Osteocyte (in vitro differentiated cells): ENCODE measurements around the gene PTGR1. TPM values are rescaled to one million over a fixed set of nuclear protein-coding genes. Genes with fewer than 3 reads are reported as not detected.
A peak's percentile ranks its signal among the peaks of the same experiment; 100 is the strongest.

Source experiments
- DNase-seq: peaks from one replicate; pipeline ENCODE4 v3.0.0; 2021; ENCODE audit warnings: mixed read lengths; ENCODE audit not compliant: unreplicated experiment; ENCODE audit errors: extremely low spot score
- H3K27ac Mint-ChIP-seq: one replicate; pipeline ENCODE4 v1.8.0; 2021; ENCODE audit warnings: mild to moderate bottlenecking, mixed read lengths; ENCODE audit not compliant: unreplicated experiment
- H3K27me3 Mint-ChIP-seq: one replicate; pipeline ENCODE4 v1.8.0; 2021; ENCODE audit warnings: mixed read lengths; ENCODE audit not compliant: unreplicated experiment
- H3K36me3 Mint-ChIP-seq: one replicate; pipeline ENCODE4 v1.8.0; 2021; ENCODE audit warnings: mixed read lengths; ENCODE audit not compliant: unreplicated experiment
- H3K4me1 Mint-ChIP-seq: one replicate; pipeline ENCODE4 v1.8.0; 2021; ENCODE audit warnings: mixed read lengths; ENCODE audit not compliant: unreplicated experiment
- H3K4me3 Mint-ChIP-seq: one replicate; pipeline ENCODE4 v1.8.0; 2021; ENCODE audit warnings: mild to moderate bottlenecking, moderate library complexity, mixed read lengths; ENCODE audit not compliant: unreplicated experiment
- H3K9me3 Mint-ChIP-seq: one replicate; pipeline ENCODE4 v1.8.0; 2021; ENCODE audit warnings: mixed read lengths; ENCODE audit not compliant: unreplicated experiment
- CTCF ChIP-seq: fragments of 200-600 bp; sonication (generic); IDR thresholded peaks from 2 replicates; pipeline ENCODE4 v1.5.0; 2021; ENCODE audit warnings: antibody characterized with exemption, mild to moderate bottlenecking, moderate library complexity
- total RNA-seq: library from RNA; stranded (reverse); gene quantifications from 2 replicates; pipeline ENCODE4 v1.2.1, GENCODE V29; 2021

Gene PTGR1
- total RNA-seq, 1 donor from 2014 or later = 16.5 TPM

- Mint-ChIP-seq H3K9me3 (no peaks in the 10 kb centered on the region), H3K27ac (peak overlapping the region; percentile 9)
- TF ChIP-seq CTCF = no peak
These were observed 44.8 kb upstream of the PTGR1 start for GRCh38 chr9:111644195-111644772.

GRCh38 chr9:111637421-111637950, 38.0 kb upstream of the PTGR1 start:
- Mint-ChIP-seq H3K4me1 (peaks cover 17% of the 10 kb centered on the region), H3K27me3 (no peaks in the 10 kb centered on the region), H3K9me3 (no peaks in the 10 kb centered on the region), H3K36me3 (no peaks in the 10 kb centered on the region), H3K27ac (no peak overlapping the region), H3K4me3 (no peak overlapping the region)
- no peak for TF ChIP-seq CTCF
- DNase-seq = no peak

More at GRCh38 chr9:111644195-111644772, 44.8 kb upstream of the PTGR1 start:
- H3K4me3 Mint-ChIP-seq = no peak overlapping the region
- H3K36me3 Mint-ChIP-seq = peaks cover 22% of the 10 kb centered on the region
- H3K27me3 Mint-ChIP-seq = no peaks in the 10 kb centered on the region
- H3K4me1 Mint-ChIP-seq = peaks cover 7% of the 10 kb centered on the region
- no peak for DNase-seq

GRCh38 chr9:111634860-111635259, 35.4 kb upstream of the PTGR1 start:
- Mint-ChIP-seq H3K27ac (no peak overlapping the region), H3K27me3 (no peaks in the 10 kb centered on the region), H3K36me3 (no peaks in the 10 kb centered on the region), H3K9me3 (no peaks in the 10 kb centered on the region), H3K4me3 (no peak overlapping the region), H3K4me1 (peaks cover 29% of the 10 kb centered on the region)
- no peak for TF ChIP-seq CTCF
- no peak for DNase-seq

- H3K27ac Mint-ChIP-seq = no peak overlapping the region
- H3K4me3 Mint-ChIP-seq = peak overlapping the region; percentile 93
- H3K4me1 Mint-ChIP-seq = peaks cover 29% of the 10 kb centered on the region
- H3K36me3 Mint-ChIP-seq = no peaks in the 10 kb centered on the region
- no peak for DNase-seq
- no peaks in the 10 kb centered on the region for H3K27me3 Mint-ChIP-seq
- H3K9me3 Mint-ChIP-seq = no peaks in the 10 kb centered on the region
- no peak for TF ChIP-seq CTCF
These were observed 33.9 kb upstream of the PTGR1 start for GRCh38 chr9:111633389-111633736.

GRCh38 chr9:111632695-111633388, 33.4 kb upstream of the PTGR1 start:
- no peak for TF ChIP-seq CTCF
- H3K27me3 Mint-ChIP-seq = no peaks in the 10 kb centered on the region
- H3K36me3 Mint-ChIP-seq = no peaks in the 10 kb centered on the region
- peaks cover 29% of the 10 kb centered on the region for H3K4me1 Mint-ChIP-seq
- DNase-seq = no peak
- no peaks in the 10 kb centered on the region for H3K9me3 Mint-ChIP-seq
- H3K4me3 Mint-ChIP-seq = peak overlapping the region; percentile 93
- no peak overlapping the region for H3K27ac Mint-ChIP-seq
